HEK293 (cell line): ENCODE data around the gene XPR1.

Experiments
- CTCF ChIA-PET: fragments of 350-600 bp; formaldehyde crosslinking; extraction: SDS; loops from one replicate; lab custom pipeline; 2021; ENCODE audit warnings: antibody characterized with exemption; lab: Yijun Ruan, JAX
- POLR2A ChIA-PET: fragments of 300-600 bp; formaldehyde crosslinking; extraction: SDS; loops from one replicate; lab custom pipeline; 2020; ENCODE audit warnings: antibody characterized with exemption, inconsistent platforms; lab: Yijun Ruan, JAX
- H3K27ac ChIP-seq: fragments of 200-500 bp; sonication (Bioruptor generic); 2 replicates; pipeline ENCODE4 v1.5.1; 2014; ENCODE audit warnings: low read depth, low read length, control low read depth, inconsistent platforms; ENCODE audit errors: extremely low read depth
- H3K36me3 ChIP-seq, 2 experiments: fragments of 200-500 bp in 1 of 2; sonication (Bioruptor generic) in 1 of 2; 1 replicate in 1 of 2; 2 replicates in 1 of 2; pipeline ENCODE4 v1.5.1; 2014 to 2017; ENCODE audit warnings: inconsistent platforms in 2 of 2, low read length in 2 of 2; ENCODE audit not compliant: control insufficient read depth in 2 of 2, insufficient read depth in 1 of 2
- H3K4me1 ChIP-seq: fragments of 200-500 bp; sonication (Bioruptor generic); 2 replicates; pipeline ENCODE4 v1.5.1; 2014; ENCODE audit warnings: mild to moderate bottlenecking, low read length, inconsistent platforms; ENCODE audit not compliant: control insufficient read depth, insufficient read depth
- H3K4me3 ChIP-seq: 2 replicates; pipeline ENCODE4 v1.5.1; 2011; ENCODE audit warnings: low read depth, mild to moderate bottlenecking, control low read depth, low read length, moderate library complexity
- H3K9me3 ChIP-seq: fragments of 200-500 bp; sonication (Bioruptor generic); 2 replicates; pipeline ENCODE4 v1.5.1; 2014; ENCODE audit warnings: low read depth, low read length, inconsistent platforms; ENCODE audit not compliant: control insufficient read depth, insufficient read depth
- GLI2 ChIP-seq: fragments of 450-650 bp; formaldehyde crosslinking; IDR thresholded peaks from 2 replicates; pipeline ENCODE4; 2017; ENCODE audit warnings: missing biosample characterization, missing genetic modification characterization, low read depth, borderline replicate concordance
- HIC1 ChIP-seq: fragments of 450-650 bp; formaldehyde crosslinking; IDR thresholded peaks from 2 replicates; pipeline ENCODE4 v1.5.1; 2016; ENCODE audit warnings: missing biosample characterization, missing genetic modification characterization
- HOXD13 ChIP-seq: sonication (generic); formaldehyde crosslinking; IDR thresholded peaks from 2 replicates; pipeline ENCODE4 v1.8.0; 2022; ENCODE audit warnings: missing genetic modification reagents, borderline replicate concordance
- IKZF3 ChIP-seq: fragments of 450-650 bp; IDR thresholded peaks from 2 replicates; pipeline ENCODE4 v1.5.0; 2018; ENCODE audit warnings: missing biosample characterization, mild to moderate bottlenecking, missing genetic modification characterization, moderate library complexity
- PRDM6 ChIP-seq: fragments of 450-650 bp; formaldehyde crosslinking; IDR thresholded peaks from 2 replicates; pipeline ENCODE4 v1.5.1; 2017; ENCODE audit warnings: missing biosample characterization, missing genetic modification characterization
- SP7 ChIP-seq: fragments of 450-650 bp; formaldehyde crosslinking; IDR thresholded peaks from 2 replicates; pipeline ENCODE4 v1.5.1; 2016; ENCODE audit warnings: missing biosample characterization, missing genetic modification characterization
- TSHZ1 ChIP-seq: fragments of 450-650 bp; formaldehyde crosslinking; IDR thresholded peaks from 2 replicates; pipeline ENCODE4 v1.5.1; 2016; ENCODE audit warnings: missing biosample characterization, missing genetic modification characterization, borderline replicate concordance
- ZBTB17 ChIP-seq: fragments of 450-650 bp; formaldehyde crosslinking; IDR thresholded peaks from 2 replicates; pipeline ENCODE4 v1.5.1; 2016; ENCODE audit warnings: missing biosample characterization, missing genetic modification characterization
- ZBTB49 ChIP-seq: fragments of 450-650 bp; formaldehyde crosslinking; IDR thresholded peaks from 2 replicates; pipeline ENCODE4 v1.5.1; 2016; ENCODE audit warnings: missing biosample characterization, missing genetic modification characterization, low read depth
- ZNF248 ChIP-seq: fragments of 450-650 bp; formaldehyde crosslinking; IDR thresholded peaks from 2 replicates; pipeline ENCODE4 v1.5.1; 2017; ENCODE audit warnings: missing biosample characterization, missing genetic modification characterization
- ZNF280D ChIP-seq: fragments of 450-650 bp; formaldehyde crosslinking; IDR thresholded peaks from 2 replicates; pipeline ENCODE4 v1.5.1; 2016; ENCODE audit warnings: missing biosample characterization, missing genetic modification characterization
- ZNF366 ChIP-seq: fragments of 450-650 bp; formaldehyde crosslinking; conservative IDR thresholded peaks from 2 replicates; pipeline ENCODE4 v1.5.1; 2016; ENCODE audit warnings: missing biosample characterization, missing genetic modification characterization
- ZNF426 ChIP-seq: fragments of 450-650 bp; formaldehyde crosslinking; IDR thresholded peaks from 2 replicates; pipeline ENCODE4 v1.5.1; 2017; ENCODE audit warnings: missing biosample characterization, missing genetic modification characterization, mild to moderate bottlenecking, inconsistent platforms, moderate library complexity
- ZNF529 ChIP-seq: fragments of 450-650 bp; formaldehyde crosslinking; IDR thresholded peaks from 2 replicates; pipeline ENCODE4 v1.5.1; 2017; ENCODE audit warnings: missing genetic modification characterization, missing biosample characterization; ENCODE audit not compliant: insufficient replicate concordance
- ZNF626 ChIP-seq: fragments of 450-650 bp; sonication (Bioruptor Pico); formaldehyde crosslinking; IDR thresholded peaks from 2 replicates; pipeline ENCODE4 v1.5.1; 2018; ENCODE audit warnings: missing biosample characterization, missing genetic modification characterization, inconsistent platforms
- ZNF660 ChIP-seq: fragments of 450-650 bp; IDR thresholded peaks from 2 replicates; pipeline ENCODE4 v1.5.1; 2018; ENCODE audit warnings: missing biosample characterization, mild to moderate bottlenecking, missing genetic modification characterization
- ZNF664 ChIP-seq: fragments of 450-650 bp; formaldehyde crosslinking; IDR thresholded peaks from 2 replicates; pipeline ENCODE4 v1.5.1; 2016; ENCODE audit warnings: missing biosample characterization, missing genetic modification characterization
- TF ChIP-seq, protein P1 (sequence below): fragments of 450-650 bp; IDR thresholded peaks from 2 replicates; pipeline ENCODE4 v1.5.1; 2018; ENCODE audit warnings: missing biosample characterization, mild to moderate bottlenecking, missing genetic modification characterization

XPR1 gene

DNA sequence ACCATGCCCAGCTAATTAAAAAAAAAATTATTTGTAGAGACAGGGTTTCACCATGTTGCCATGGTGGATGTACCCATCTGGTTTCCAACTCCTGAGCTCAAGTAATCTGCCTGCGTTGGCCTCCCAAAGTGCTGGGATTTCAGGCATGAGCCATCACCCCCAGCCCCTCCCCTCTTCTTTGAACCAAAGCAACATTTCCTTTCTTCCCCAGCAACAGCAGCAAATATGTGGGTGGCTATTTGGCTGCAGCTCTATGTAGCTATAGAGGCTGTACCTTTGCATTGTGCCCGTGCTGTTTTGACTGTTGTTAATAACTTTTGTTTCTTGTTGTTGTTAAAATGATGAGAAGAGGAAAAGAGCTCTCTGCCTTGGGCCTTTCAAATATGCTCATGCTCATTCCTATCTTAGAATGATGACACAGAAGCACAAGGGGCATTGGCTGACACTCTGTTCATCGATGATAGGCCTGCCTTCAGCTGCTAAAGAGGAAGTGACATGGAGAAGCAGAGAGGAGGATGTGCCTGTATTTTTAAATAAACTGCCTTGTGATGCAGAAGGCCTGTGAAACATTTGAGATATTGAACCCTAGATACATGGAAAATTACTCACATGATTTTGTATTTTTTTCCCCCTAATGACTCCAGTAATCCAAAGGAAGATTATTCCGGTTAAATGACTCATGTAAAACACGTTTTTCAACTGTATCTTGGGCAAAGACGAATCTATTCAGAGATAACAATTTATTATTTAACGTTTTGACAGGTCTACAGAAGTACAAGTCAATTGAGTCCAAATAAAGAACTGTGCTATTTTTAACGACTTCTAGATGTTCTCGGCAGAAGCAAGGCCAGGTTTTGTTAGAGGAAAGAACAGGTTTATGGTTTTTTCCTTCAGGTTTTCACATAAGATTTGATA, 20.5 kb upstream of the XPR1 start:
- TF ChIP-seq, protein P1, sequence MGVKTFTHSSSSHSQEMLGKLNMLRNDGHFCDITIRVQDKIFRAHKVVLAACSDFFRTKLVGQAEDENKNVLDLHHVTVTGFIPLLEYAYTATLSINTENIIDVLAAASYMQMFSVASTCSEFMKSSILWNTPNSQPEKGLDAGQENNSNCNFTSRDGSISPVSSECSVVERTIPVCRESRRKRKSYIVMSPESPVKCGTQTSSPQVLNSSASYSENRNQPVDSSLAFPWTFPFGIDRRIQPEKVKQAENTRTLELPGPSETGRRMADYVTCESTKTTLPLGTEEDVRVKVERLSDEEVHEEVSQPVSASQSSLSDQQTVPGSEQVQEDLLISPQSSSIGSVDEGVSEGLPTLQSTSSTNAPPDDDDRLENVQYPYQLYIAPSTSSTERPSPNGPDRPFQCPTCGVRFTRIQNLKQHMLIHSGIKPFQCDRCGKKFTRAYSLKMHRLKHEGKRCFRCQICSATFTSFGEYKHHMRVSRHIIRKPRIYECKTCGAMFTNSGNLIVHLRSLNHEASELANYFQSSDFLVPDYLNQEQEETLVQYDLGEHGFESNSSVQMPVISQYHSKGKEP (tag by site-specific recombination): no peak
- peak; percentile 12; the same call in 1 of the 2 replicates for TF ChIP-seq PRDM6
- no peaks in the 10 kb centered on the region for H3K4me1 ChIP-seq
- no peaks in the 10 kb centered on the region for H3K9me3 ChIP-seq
- CTCF ChIA-PET: no interaction called here
- H3K27ac ChIP-seq: no peak overlapping the region
- H3K36me3 ChIP-seq: no peaks in the 10 kb centered on the region
- H3K4me3 ChIP-seq: no peak overlapping the region
- POLR2A ChIA-PET: no interaction called here

DNA sequence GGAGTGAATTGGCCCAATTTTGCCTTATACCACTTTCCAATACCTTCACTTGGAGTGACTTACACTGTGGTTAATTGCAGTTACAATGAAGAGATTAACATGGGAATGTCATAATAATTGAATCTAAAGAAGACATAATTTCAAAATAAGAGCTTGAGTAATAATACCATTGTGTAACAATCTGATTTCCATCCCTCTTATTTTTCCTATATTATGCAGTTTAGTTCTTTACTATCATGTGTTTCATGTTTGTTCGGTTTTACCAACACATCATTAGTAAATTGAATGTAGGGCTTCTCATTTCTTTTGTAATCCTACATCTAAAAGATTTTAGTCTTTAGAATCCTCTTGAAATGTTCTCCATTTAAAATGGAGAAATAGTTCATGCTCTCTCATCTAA, 19.2 kb upstream of the XPR1 start:
- H3K36me3 ChIP-seq: no peaks in the 10 kb centered on the region
- POLR2A ChIA-PET: no interaction called here

More for the DNA sequence above, 19.2 kb upstream of the XPR1 start:
- Histone ChIP-seq H3K4me1 (no peaks in the 10 kb centered on the region), H3K27ac (no peak overlapping the region), H3K4me3 (no peak overlapping the region), H3K9me3 (no peaks in the 10 kb centered on the region)
- CTCF ChIA-PET: no interaction called here
- no peak for TF ChIP-seq ZNF366 (tag by site-specific recombination)
- TF ChIP-seq TSHZ1 (tag by site-specific recombination): no peak
- TF ChIP-seq ZNF248 (tag by site-specific recombination): no peak
- TF ChIP-seq HIC1: no peak
- TF ChIP-seq ZNF426 (tag by site-specific recombination): no peak
- TF ChIP-seq ZNF660 (tag by site-specific recombination): no peak
- TF ChIP-seq ZBTB17 (tag by site-specific recombination): no peak
- no peak for TF ChIP-seq ZNF664
- no peak for TF ChIP-seq ZBTB49 (tag by site-specific recombination)
- no peak for TF ChIP-seq ZNF529
- no peak for TF ChIP-seq SP7 (tag by site-specific recombination)
- TF ChIP-seq ZNF280D (tag by site-specific recombination): no peak
- TF ChIP-seq HOXD13 (CRISPR knock-in tag): no peak
- no peak for TF ChIP-seq ZNF626 (tag by site-specific recombination)
- TF ChIP-seq GLI2 (tag by site-specific recombination): no peak
- no peak for TF ChIP-seq IKZF3 (tag by site-specific recombination)
